C4-2B (cell line): ENCODE measurements around the gene MBOAT1.

ENCODE experiments used
- H3K27ac ChIP-seq: fragments of 450-650 bp; 2 replicates; pipeline ENCODE4 v1.5.1; 2017
- ZFX ChIP-seq: fragments of 450-650 bp; IDR thresholded peaks from 2 replicates; pipeline ENCODE4 v1.6.1; 2017
- TF ChIP-seq, protein P1 (sequence below): fragments of 450-650 bp; conservative IDR thresholded peaks from 2 replicates; pipeline ENCODE4 v1.5.1; 2017; ENCODE audit warnings: mild to moderate bottlenecking

MBOAT1 gene

GRCh38 chr6:20099156-20099555 lies 113.1 kb downstream of the MBOAT1 start:
- TF ChIP-seq, protein P1, sequence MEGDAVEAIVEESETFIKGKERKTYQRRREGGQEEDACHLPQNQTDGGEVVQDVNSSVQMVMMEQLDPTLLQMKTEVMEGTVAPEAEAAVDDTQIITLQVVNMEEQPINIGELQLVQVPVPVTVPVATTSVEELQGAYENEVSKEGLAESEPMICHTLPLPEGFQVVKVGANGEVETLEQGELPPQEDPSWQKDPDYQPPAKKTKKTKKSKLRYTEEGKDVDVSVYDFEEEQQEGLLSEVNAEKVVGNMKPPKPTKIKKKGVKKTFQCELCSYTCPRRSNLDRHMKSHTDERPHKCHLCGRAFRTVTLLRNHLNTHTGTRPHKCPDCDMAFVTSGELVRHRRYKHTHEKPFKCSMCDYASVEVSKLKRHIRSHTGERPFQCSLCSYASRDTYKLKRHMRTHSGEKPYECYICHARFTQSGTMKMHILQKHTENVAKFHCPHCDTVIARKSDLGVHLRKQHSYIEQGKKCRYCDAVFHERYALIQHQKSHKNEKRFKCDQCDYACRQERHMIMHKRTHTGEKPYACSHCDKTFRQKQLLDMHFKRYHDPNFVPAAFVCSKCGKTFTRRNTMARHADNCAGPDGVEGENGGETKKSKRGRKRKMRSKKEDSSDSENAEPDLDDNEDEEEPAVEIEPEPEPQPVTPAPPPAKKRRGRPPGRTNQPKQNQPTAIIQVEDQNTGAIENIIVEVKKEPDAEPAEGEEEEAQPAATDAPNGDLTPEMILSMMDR = no peak
- no peak for TF ChIP-seq ZFX
- no peak overlapping the region for H3K27ac ChIP-seq

DNA sequence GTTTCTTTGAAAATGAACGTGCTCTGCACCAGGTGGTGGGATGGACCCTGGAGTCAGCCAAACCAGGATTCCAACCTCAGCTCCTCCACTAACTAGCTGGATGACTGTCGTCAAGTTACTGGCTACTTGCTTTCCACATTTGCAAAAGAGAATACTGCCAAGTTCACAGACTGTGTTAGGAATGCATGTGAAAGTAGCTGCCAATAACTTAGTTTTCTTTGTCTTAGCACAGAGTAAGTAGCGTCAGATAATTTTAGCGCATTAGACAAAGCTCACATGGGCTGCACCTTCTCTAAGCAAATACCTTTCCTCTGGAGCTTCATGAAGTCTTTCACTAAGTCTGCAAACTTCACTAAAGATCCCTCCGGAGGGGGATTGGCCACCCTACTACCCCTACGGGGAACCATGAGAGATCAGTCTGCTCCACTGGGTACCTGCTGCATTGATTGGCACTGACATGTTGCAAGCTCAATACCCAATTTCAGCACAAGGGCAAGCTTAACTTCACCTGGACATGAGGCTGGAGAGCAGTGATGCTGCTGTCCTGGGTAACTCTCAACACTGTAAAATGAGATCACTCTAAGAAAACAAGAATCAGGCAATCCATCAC lies 113.9 kb downstream of the MBOAT1 start:
- TF ChIP-seq, protein P1 = no peak
- no peak for TF ChIP-seq ZFX

DNA sequence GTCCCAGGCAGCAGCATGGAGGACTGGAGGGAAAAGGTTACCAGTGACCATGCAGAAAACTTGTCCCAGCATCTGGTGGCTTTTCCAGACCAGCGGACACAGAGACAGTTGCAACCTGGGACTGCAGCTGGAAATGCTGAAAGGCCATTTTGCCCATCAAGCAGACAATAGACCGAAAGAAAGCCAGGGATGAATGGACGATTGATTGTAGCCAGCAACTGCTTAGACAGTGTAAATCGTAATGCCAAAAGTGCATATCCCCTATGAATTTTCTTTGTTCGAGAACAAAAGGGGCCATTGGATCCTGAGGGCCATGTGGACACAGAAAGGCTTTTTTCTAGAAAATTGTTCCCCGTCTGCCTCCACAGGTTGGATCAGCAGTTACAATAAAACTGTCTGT lies 115.7 kb downstream of the MBOAT1 start:
- TF ChIP-seq, protein P1 = no peak
- no peak for TF ChIP-seq ZFX
- no peak overlapping the region for H3K27ac ChIP-seq

More for the DNA sequence above, 113.9 kb downstream of the MBOAT1 start:
- no peak overlapping the region for H3K27ac ChIP-seq

DNA sequence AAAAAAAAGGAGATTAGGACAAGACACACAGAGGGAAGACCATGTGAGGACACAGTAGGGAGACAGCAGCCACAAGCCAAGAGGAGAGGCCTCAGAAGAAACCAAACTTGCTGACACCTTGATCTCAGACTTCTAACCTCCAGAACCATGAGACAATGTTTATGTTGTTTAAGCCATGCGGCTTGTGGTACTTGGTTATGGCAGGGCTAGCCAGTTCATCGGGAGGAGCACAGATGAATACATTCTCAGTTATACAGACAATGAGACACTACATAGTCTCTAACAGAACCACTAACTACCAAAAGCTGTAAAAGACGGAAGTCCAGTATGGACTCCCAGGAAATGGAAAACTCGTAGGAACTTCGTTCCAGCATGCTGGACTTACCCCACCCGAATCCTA lies 116.8 kb downstream of the MBOAT1 start:
- H3K27ac ChIP-seq = no peak overlapping the region
- TF ChIP-seq ZFX = no peak
- TF ChIP-seq, protein P1 = no peak

GRCh38 chr6:20092071-20092566 lies 120.2 kb downstream of the MBOAT1 start:
- TF ChIP-seq ZFX = no peak
- TF ChIP-seq, protein P1 = peak; percentile 78
- no peak overlapping the region for H3K27ac ChIP-seq

- no peak for TF ChIP-seq ZFX
- TF ChIP-seq, protein P1 = no peak
- no peak overlapping the region for H3K27ac ChIP-seq
Observed at GRCh38 chr6:20086992-20087391, 125.3 kb downstream of the MBOAT1 start.

- TF ChIP-seq, protein P1 = no peak
- TF ChIP-seq ZFX = no peak
- H3K27ac ChIP-seq = no peak overlapping the region
Observed at GRCh38 chr6:20085817-20086216, 126.5 kb downstream of the MBOAT1 start.
